Loucy (cell line): ENCODE results near the gene WDR7.

Experiments used
- CTCF ChIP-seq: fragments of 200-600 bp; sonication (generic); conservative IDR thresholded peaks from 2 replicates; pipeline ENCODE4 v1.5.1; 2014; ENCODE audit warnings: mild to moderate bottlenecking, antibody characterized with exemption, low read length
- EZH2phosphoT487 ChIP-seq: fragments of 200-600 bp; IDR thresholded peaks from 2 replicates; pipeline ENCODE4 v1.6.1; 2018; ENCODE audit warnings: antibody characterized with exemption, mild to moderate bottlenecking, moderate library complexity, borderline replicate concordance

- TF ChIP-seq CTCF, result no peak
- TF ChIP-seq EZH2phosphoT487, result no peak
These were observed 13.4 kb upstream of the WDR7 start for GRCh38 chr18:56637711-56638231.
